Parathyroid adenoma (tissue), 2 donors: Measurements from ENCODE around the gene ADCY5.
"Not testable (repeated sequence)": the region's sequence is repeated elsewhere in the genome, so short reads cannot be mapped to it uniquely, and the experiment has no call there.

Experiments
- H2AFZ ChIP-seq: fragments of 300-600 bp; sonication (generic); one replicate; pipeline ENCODE4 v1.7.0; 2017; ENCODE audit warnings: antibody characterized with exemption, mild to moderate bottlenecking
- H3K27ac ChIP-seq: fragments of 300-600 bp; sonication (generic); one replicate; pipeline ENCODE4 v1.7.0; 2017
- H3K27me3 ChIP-seq: fragments of 300-600 bp; sonication (generic); one replicate; pipeline ENCODE4 v1.7.0; 2017; ENCODE audit warnings: low read length; ENCODE audit not compliant: control insufficient read depth, insufficient read depth
- H3K36me3 ChIP-seq: fragments of 300-600 bp; sonication (generic); one replicate; pipeline ENCODE4 v1.7.0; 2017; ENCODE audit warnings: low read length; ENCODE audit not compliant: control insufficient read depth, insufficient read depth
- H3K4me1 ChIP-seq: fragments of 300-600 bp; sonication (generic); one replicate; pipeline ENCODE4 v1.7.0; 2017; ENCODE audit warnings: control low read depth
- H3K4me2 ChIP-seq: fragments of 300-600 bp; sonication (generic); one replicate; pipeline ENCODE4 v1.7.0; 2017; ENCODE audit warnings: low read length
- H3K4me3 ChIP-seq: fragments of 300-600 bp; sonication (generic); one replicate; pipeline ENCODE4 v1.7.0; 2017; ENCODE audit warnings: low read depth, low read length
- H3K79me2 ChIP-seq: fragments of 300-600 bp; sonication (generic); one replicate; pipeline ENCODE4 v1.7.0; 2017; ENCODE audit warnings: control low read depth
- H3K9ac ChIP-seq: fragments of 300-600 bp; sonication (generic); one replicate; pipeline ENCODE4 v1.7.0; 2017; ENCODE audit warnings: mild to moderate bottlenecking
- H3K9me3 ChIP-seq: fragments of 300-600 bp; sonication (generic); one replicate; pipeline ENCODE4 v1.7.0; 2017; ENCODE audit warnings: low read length; ENCODE audit not compliant: control insufficient read depth
- CTCF ChIP-seq: fragments of 300-600 bp; sonication (generic); IDR thresholded peaks from one replicate; pipeline ENCODE4 v1.7.0; 2017; ENCODE audit warnings: antibody characterized with exemption, mild to moderate bottlenecking
- donor health status: primary hyperparathyroidism.

The ADCY5 gene

GRCh38 chr3:123488645-123489347, 39.9 kb upstream of the ADCY5 start:
- H3K36me3 ChIP-seq: no peaks in the 10 kb centered on the region
- TF ChIP-seq CTCF: no peak
- H3K9ac ChIP-seq: no peak overlapping the region
- H3K9me3 ChIP-seq: no peaks in the 10 kb centered on the region
- no peaks in the 10 kb centered on the region for H3K79me2 ChIP-seq
- no peaks in the 10 kb centered on the region for H3K4me1 ChIP-seq
- H3K27ac ChIP-seq: no peak overlapping the region
- H3K27me3 ChIP-seq: no peaks in the 10 kb centered on the region
- no peak overlapping the region for H3K4me2 ChIP-seq
- H3K4me3 ChIP-seq: no peak overlapping the region
- H2AFZ ChIP-seq: no peak overlapping the region

GRCh38 chr3:123487063-123487462, 38.2 kb upstream of the ADCY5 start:
- not testable (repeated sequence) for H3K4me1 ChIP-seq, H2AFZ ChIP-seq, H3K36me3 ChIP-seq, H3K27ac ChIP-seq, H3K4me2 ChIP-seq, H3K4me3 ChIP-seq, H3K9me3 ChIP-seq, H3K79me2 ChIP-seq, H3K9ac ChIP-seq, H3K27me3 ChIP-seq

- Histone ChIP-seq H3K4me3 (no peak overlapping the region), H2AFZ (no peak overlapping the region), H3K27me3 (no peaks in the 10 kb centered on the region), H3K27ac (no peak overlapping the region), H3K4me1 (no peaks in the 10 kb centered on the region), H3K9me3 (no peaks in the 10 kb centered on the region), H3K79me2 (no peaks in the 10 kb centered on the region), H3K36me3 (no peaks in the 10 kb centered on the region), H3K4me2 (no peak overlapping the region), H3K9ac (no peak overlapping the region)
- TF ChIP-seq CTCF: no peak
These were observed 37.6 kb upstream of the ADCY5 start for GRCh38 chr3:123486460-123486859.

GRCh38 chr3:123485551-123485950, 36.7 kb upstream of the ADCY5 start:
- Histone ChIP-seq H2AFZ (no peak overlapping the region), H3K27ac (no peak overlapping the region), H3K36me3 (no peaks in the 10 kb centered on the region), H3K4me2 (no peak overlapping the region), H3K9me3 (no peaks in the 10 kb centered on the region), H3K9ac (no peak overlapping the region), H3K27me3 (no peaks in the 10 kb centered on the region), H3K4me3 (no peak overlapping the region), H3K4me1 (no peaks in the 10 kb centered on the region), H3K79me2 (no peaks in the 10 kb centered on the region)
- no peak for TF ChIP-seq CTCF

- Histone ChIP-seq H3K9ac (no peak overlapping the region), H3K9me3 (no peaks in the 10 kb centered on the region), H3K4me1 (no peaks in the 10 kb centered on the region), H3K27ac (no peak overlapping the region), H3K27me3 (no peaks in the 10 kb centered on the region), H3K79me2 (no peaks in the 10 kb centered on the region), H2AFZ (no peak overlapping the region), H3K36me3 (no peaks in the 10 kb centered on the region), H3K4me3 (no peak overlapping the region), H3K4me2 (no peak overlapping the region)
- no peak for TF ChIP-seq CTCF
These were observed 34.3 kb upstream of the ADCY5 start for GRCh38 chr3:123483146-123483545.
